ENCODE results near the gene CAMK1D.

DNA sequence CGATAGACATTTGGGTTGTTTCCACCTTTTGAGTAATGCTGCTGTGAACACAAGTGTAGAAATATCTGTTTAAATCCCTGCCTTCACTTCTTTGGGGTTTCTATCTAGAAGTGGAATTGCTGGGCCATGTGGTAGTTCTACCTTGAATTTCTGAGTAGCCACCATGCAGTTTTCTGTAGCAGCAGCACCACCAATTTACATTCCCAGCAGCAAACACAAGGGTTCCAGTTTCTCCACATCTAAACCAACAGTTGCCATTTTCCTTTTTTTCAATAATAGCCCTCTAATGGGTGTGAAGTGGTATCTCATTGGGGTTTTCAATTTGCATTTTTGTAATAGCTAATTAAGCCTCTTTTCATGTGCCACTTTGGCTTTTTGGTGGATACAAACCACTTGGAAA lies 442.4 kb downstream of the CAMK1D start:
- TF ChIP-seq, protein P1, sequence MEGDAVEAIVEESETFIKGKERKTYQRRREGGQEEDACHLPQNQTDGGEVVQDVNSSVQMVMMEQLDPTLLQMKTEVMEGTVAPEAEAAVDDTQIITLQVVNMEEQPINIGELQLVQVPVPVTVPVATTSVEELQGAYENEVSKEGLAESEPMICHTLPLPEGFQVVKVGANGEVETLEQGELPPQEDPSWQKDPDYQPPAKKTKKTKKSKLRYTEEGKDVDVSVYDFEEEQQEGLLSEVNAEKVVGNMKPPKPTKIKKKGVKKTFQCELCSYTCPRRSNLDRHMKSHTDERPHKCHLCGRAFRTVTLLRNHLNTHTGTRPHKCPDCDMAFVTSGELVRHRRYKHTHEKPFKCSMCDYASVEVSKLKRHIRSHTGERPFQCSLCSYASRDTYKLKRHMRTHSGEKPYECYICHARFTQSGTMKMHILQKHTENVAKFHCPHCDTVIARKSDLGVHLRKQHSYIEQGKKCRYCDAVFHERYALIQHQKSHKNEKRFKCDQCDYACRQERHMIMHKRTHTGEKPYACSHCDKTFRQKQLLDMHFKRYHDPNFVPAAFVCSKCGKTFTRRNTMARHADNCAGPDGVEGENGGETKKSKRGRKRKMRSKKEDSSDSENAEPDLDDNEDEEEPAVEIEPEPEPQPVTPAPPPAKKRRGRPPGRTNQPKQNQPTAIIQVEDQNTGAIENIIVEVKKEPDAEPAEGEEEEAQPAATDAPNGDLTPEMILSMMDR (IDR thresholded peaks at IDR 0.05) = no peak
- TF ChIP-seq POLR2A (IDR thresholded peaks at IDR 0.05) = no peak
- no peak for TF ChIP-seq POLR2AphosphoS5 (IDR thresholded peaks at IDR 0.05)

All from breast epithelium (tissue), 3 donors.